ENCODE results near the gene ARMC9.

DNA sequence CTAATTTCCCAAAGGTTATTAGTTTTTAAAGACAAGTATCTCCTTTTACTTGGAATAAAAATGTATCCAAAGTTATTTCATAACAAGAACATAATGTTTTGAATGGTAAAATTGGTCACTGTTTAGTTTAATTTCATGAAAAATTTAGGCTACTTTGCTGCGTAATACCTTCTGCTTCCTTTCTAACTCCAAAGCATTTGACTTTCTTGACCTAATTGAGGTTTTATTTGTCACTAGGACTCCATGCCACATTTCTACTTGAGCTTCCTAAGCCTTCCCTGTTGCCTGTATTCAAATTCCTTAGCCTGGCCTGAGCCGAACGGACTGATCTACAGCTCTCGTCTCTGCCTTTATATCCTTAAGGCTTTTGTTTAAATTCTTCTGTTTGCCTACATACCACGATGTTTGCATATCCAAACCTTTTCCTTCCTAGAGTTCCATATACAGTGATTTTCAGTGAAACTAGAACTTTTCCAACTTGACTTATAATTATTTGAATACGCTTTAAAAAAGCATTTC lies 25.1 kb downstream of the ARMC9 start:
- TF ChIP-seq, protein P1, sequence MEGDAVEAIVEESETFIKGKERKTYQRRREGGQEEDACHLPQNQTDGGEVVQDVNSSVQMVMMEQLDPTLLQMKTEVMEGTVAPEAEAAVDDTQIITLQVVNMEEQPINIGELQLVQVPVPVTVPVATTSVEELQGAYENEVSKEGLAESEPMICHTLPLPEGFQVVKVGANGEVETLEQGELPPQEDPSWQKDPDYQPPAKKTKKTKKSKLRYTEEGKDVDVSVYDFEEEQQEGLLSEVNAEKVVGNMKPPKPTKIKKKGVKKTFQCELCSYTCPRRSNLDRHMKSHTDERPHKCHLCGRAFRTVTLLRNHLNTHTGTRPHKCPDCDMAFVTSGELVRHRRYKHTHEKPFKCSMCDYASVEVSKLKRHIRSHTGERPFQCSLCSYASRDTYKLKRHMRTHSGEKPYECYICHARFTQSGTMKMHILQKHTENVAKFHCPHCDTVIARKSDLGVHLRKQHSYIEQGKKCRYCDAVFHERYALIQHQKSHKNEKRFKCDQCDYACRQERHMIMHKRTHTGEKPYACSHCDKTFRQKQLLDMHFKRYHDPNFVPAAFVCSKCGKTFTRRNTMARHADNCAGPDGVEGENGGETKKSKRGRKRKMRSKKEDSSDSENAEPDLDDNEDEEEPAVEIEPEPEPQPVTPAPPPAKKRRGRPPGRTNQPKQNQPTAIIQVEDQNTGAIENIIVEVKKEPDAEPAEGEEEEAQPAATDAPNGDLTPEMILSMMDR (IDR thresholded peaks at IDR 0.05): no peak
- TF ChIP-seq POLR2A (IDR thresholded peaks at IDR 0.05): no peak

All from body of pancreas (tissue), 4 donors.